ENCODE data around the gene BAZ1A. TPM values are rescaled to one million over a fixed set of nuclear protein-coding genes. Genes with fewer than 3 reads are reported as not detected.
"Not testable (repeated sequence)": the region's sequence is repeated elsewhere in the genome, so short reads cannot be mapped to it uniquely, and the experiment has no call there.

Gene BAZ1A
- total RNA-seq, 4 donors from 2014 or later: 14.6 to 27.3 (median 24.5) TPM

GRCh38 chr14:34750233-34750632 lies 124.9 kb downstream of the BAZ1A start:
- no peak for DNase-seq (ENCODE audit: extremely low spot score)
- Histone ChIP-seq H3K4me1 (no peaks in the 10 kb centered on the region), H3K27me3 (no peaks in the 10 kb centered on the region), H3K27ac (replicated peaks in 1 of 4) (no peak overlapping the region), H3K9me3 (no peaks in the 10 kb centered on the region), H3K36me3 (peaks cover 0 to 21% (median 10%) of the 10 kb centered on the region in 4 donors), H3K4me3 (no peak overlapping the region)
- TF ChIP-seq POLR2AphosphoS5 (IDR thresholded peaks at IDR 0.05): no peak
- no peak for TF ChIP-seq EP300 (IDR thresholded peaks at IDR 0.05)
- TF ChIP-seq, protein P1, sequence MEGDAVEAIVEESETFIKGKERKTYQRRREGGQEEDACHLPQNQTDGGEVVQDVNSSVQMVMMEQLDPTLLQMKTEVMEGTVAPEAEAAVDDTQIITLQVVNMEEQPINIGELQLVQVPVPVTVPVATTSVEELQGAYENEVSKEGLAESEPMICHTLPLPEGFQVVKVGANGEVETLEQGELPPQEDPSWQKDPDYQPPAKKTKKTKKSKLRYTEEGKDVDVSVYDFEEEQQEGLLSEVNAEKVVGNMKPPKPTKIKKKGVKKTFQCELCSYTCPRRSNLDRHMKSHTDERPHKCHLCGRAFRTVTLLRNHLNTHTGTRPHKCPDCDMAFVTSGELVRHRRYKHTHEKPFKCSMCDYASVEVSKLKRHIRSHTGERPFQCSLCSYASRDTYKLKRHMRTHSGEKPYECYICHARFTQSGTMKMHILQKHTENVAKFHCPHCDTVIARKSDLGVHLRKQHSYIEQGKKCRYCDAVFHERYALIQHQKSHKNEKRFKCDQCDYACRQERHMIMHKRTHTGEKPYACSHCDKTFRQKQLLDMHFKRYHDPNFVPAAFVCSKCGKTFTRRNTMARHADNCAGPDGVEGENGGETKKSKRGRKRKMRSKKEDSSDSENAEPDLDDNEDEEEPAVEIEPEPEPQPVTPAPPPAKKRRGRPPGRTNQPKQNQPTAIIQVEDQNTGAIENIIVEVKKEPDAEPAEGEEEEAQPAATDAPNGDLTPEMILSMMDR (IDR thresholded peaks at IDR 0.05): no peak
- whole genome bisulfite sequencing: 98% methylated on average over 2 of the region's 2 CpGs
- intact Hi-C loops (cut with DNase I): no loop called here

DNA sequence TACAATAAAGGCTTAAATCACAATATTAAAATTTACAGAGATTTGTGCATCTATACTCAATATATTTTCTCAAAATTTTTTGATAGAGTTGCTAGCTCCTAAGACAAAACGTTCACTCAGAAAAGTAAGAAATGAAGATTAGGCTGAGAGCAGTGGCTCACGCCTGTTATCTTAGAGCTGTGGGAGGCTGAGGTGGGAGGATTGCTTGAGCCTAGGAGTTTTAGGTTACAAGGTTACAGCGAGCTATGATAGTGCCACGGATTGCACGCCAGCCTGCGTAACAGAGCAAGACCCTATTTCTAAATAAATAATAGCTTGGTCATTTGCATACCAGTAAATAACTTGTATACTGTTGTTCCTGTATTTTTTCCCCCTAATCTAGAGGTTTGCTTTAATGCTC lies 125.8 kb downstream of the BAZ1A start:
- DNase-seq (ENCODE audit: extremely low spot score): no peak
- Histone ChIP-seq H3K9me3 (no peaks in the 10 kb centered on the region), H3K36me3 (peaks cover 0 to 19% (median 10%) of the 10 kb centered on the region in 4 donors), H3K27ac (replicated peaks in 1 of 4) (no peak overlapping the region), H3K27me3 (no peaks in the 10 kb centered on the region), H3K4me1 (no peaks in the 10 kb centered on the region), H3K4me3 (no peak overlapping the region)
- 91% methylated on average over 6 of the region's 6 CpGs for WGBS
- TF ChIP-seq POLR2AphosphoS5 (IDR thresholded peaks at IDR 0.05): no peak
- TF ChIP-seq EP300 (IDR thresholded peaks at IDR 0.05): no peak
- TF ChIP-seq, protein P1 (IDR thresholded peaks at IDR 0.05): no peak
- no peak for TF ChIP-seq POLR2A (IDR thresholded peaks at IDR 0.05; ENCODE audit: low read depth)
- intact Hi-C loops (cut with DNase I): no loop called here

GRCh38 chr14:34742270-34743115 lies 132.7 kb downstream of the BAZ1A start:
- intact Hi-C loops (cut with DNase I): no loop called here
- TF ChIP-seq, protein P1 (IDR thresholded peaks at IDR 0.05): no peak
- no peak for TF ChIP-seq EP300 (IDR thresholded peaks at IDR 0.05)
- no peak for TF ChIP-seq POLR2A (IDR thresholded peaks at IDR 0.05; ENCODE audit: low read depth)
- TF ChIP-seq POLR2AphosphoS5 (IDR thresholded peaks at IDR 0.05): no peak
- H3K27ac ChIP-seq (replicated peaks in 1 of 4): no peak overlapping the region

GRCh38 chr14:34741840-34742239 lies 133.3 kb downstream of the BAZ1A start:
- DNase-seq (ENCODE audit: extremely low spot score): no peak
- H3K27ac ChIP-seq (replicated peaks in 1 of 4): no peak overlapping the region
- H3K36me3 ChIP-seq: no peaks in the 10 kb centered on the region
- intact Hi-C loops (cut with DNase I): no loop called here
- WGBS: 54% methylated on average over 1 of the region's 1 CpG
- H3K4me3 ChIP-seq: no peak overlapping the region
- no peaks in the 10 kb centered on the region for H3K9me3 ChIP-seq
- H3K27me3 ChIP-seq: no peaks in the 10 kb centered on the region
- TF ChIP-seq EP300 (IDR thresholded peaks at IDR 0.05) (no peak), POLR2AphosphoS5 (IDR thresholded peaks at IDR 0.05) (no peak), POLR2A (IDR thresholded peaks at IDR 0.05; ENCODE audit: low read depth) (no peak)
- TF ChIP-seq, protein P1 (IDR thresholded peaks at IDR 0.05): no peak
- no peaks in the 10 kb centered on the region for H3K4me1 ChIP-seq

More at GRCh38 chr14:34742270-34743115, 132.7 kb downstream of the BAZ1A start:
- Histone ChIP-seq H3K27me3 (no peaks in the 10 kb centered on the region), H3K9me3 (no peaks in the 10 kb centered on the region), H3K36me3 (no peaks in the 10 kb centered on the region), H3K4me1 (no peaks in the 10 kb centered on the region), H3K4me3 (no peak overlapping the region)
- WGBS: 79% methylated on average over 8 of the region's 8 CpGs
- no peak for DNase-seq (ENCODE audit: extremely low spot score)

DNA sequence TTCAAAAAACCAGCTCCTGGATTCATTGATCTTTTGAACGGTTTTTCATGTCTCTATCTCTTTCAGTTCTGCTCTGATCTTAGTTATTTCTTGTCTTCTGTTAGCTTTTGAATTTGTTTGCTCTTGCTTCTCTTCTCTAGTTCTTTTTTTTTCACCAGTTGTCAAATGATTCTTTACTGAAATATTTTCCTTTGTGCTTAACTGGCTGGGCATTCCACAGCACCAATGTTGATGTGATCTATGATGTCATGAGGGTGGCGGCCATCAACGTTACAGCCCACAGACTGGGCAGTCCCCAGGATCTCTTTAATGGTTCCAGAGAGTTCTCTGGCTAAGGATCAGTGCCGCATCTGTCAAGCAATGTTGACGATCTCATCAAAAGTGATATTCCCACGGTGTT lies 135.0 kb downstream of the BAZ1A start:
- 95% methylated on average over 6 of the region's 6 CpGs for WGBS
- H3K4me1 ChIP-seq; intact Hi-C loops (cut with DNase I); H3K27me3 ChIP-seq; H3K4me3 ChIP-seq; H3K36me3 ChIP-seq; DNase-seq (ENCODE audit: extremely low spot score); H3K27ac ChIP-seq (replicated peaks in 1 of 4); H3K9me3 ChIP-seq: not testable (repeated sequence)

DNA sequence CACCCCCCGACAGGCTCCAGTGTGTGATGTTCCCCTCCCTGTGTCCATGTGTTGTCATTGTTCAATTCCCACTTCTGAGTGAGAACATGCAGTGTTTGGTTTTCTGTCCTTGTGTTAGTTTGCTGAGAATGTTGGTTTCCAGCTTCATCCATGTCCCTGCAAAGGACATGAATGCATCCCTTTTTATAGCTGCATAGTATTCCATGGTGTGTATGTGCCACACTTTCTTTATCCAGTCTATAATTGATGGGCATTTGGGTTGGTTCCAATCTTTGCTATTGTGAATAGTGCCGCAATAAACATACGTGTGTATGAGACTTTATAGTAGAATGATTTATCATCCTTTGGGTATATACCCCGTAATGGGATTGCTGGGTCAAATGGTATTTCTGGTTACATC lies 138.1 kb downstream of the BAZ1A start:
- H3K36me3 ChIP-seq; H3K4me1 ChIP-seq; H3K4me3 ChIP-seq; H3K27ac ChIP-seq (replicated peaks in 1 of 4); H3K9me3 ChIP-seq; DNase-seq (ENCODE audit: extremely low spot score); H3K27me3 ChIP-seq; intact Hi-C loops (cut with DNase I): not testable (repeated sequence)
- WGBS: 62% methylated on average over 3 of the region's 4 CpGs

All from esophagus muscularis mucosa (tissue), 4 donors.